Measurements from ENCODE around the gene ENSA. TPM values are rescaled to one million over a fixed set of nuclear protein-coding genes. Genes with fewer than 3 reads are reported as not detected.

Gene ENSA
- polyA plus RNA-seq, 3 donors, result 30.6 to 40.3 (median 38.5) TPM

- Histone ChIP-seq H4K20me1 (ENCODE audit: insufficient read depth, low read length) (no peaks in the 10 kb centered on the region), H3K4me2 (replicated peaks; ENCODE audit: extremely low read depth, low read length, poor library complexity, severe bottlenecking) (no peak overlapping the region), H3K79me2 (ENCODE audit: insufficient read depth, low read length) (no peaks in the 10 kb centered on the region), H3K27me3 (ENCODE audit: control insufficient read depth in 2 of 2, insufficient read depth in 2 of 2, low read length in 2 of 2) (no peaks in the 10 kb centered on the region), H3K9me3 (replicated peaks in 1 of 2; ENCODE audit: control insufficient read depth in 1 of 2, insufficient read depth in 1 of 2, low read length in 2 of 2) (no peaks in the 10 kb centered on the region), H3K4me1 (ENCODE audit: control insufficient read depth in 1 of 2, insufficient read depth in 2 of 2, low read length in 2 of 2) (no peaks in the 10 kb centered on the region), H3K4me3 (replicated peaks in 1 of 3; ENCODE audit: low read depth in 2 of 3, low read length in 3 of 3) (no peak overlapping the region), H2AFZ (ENCODE audit: insufficient read depth, low read depth, low read length, poor library complexity, severe bottlenecking) (no peak overlapping the region), H3K9ac (ENCODE audit: insufficient read depth, low read length, poor library complexity, severe bottlenecking) (no peak overlapping the region), H3K27ac (ENCODE audit: low read depth in 1 of 2, low read length in 2 of 2) (no peak overlapping the region), H3K36me3 (replicated peaks in 1 of 2; ENCODE audit: control insufficient read depth in 1 of 2, insufficient read depth in 2 of 2, low read length in 2 of 2) (peaks cover 4 to 6% of the 10 kb centered on the region in 2 donors)
- TF ChIP-seq CTCF (IDR thresholded peaks at IDR 0.05), result no peak
- intact Hi-C loops (cut with micrococcal nuclease), result no loop called here
- Mint-ChIP-seq H3K9me3 (peaks cover 0 to 3% (median 0%) of the 10 kb centered on the region in 7 donors), H3K4me3 (no peak overlapping the region), H3K36me3 (peaks cover 14 to 43% of the 10 kb centered on the region in 2 donors), H3K27me3 (ENCODE audit: low read depth in 3 of 3) (no peaks in the 10 kb centered on the region), H3K4me1 (peaks cover 3% of the 10 kb centered on the region), H3K27ac (peak overlapping the region in 1 of 7 donors; percentile 32)
- 83% methylated on average over 1 of the region's 4 CpGs for WGBS (ENCODE audit: insufficient coverage)
- DNase-seq, result no peak
Measured at GRCh38 chr1:150674881-150675280, 45.5 kb upstream of the ENSA start.

- Mint-ChIP-seq H3K9me3 (peaks cover 0 to 2% (median 0%) of the 10 kb centered on the region in 7 donors), H3K4me1 (peaks cover 3% of the 10 kb centered on the region), H3K36me3 (peaks cover 24 to 44% of the 10 kb centered on the region in 2 donors), H3K27ac (no peak overlapping the region), H3K27me3 (ENCODE audit: low read depth in 3 of 3) (no peaks in the 10 kb centered on the region), H3K4me3 (no peak overlapping the region)
- intact Hi-C loops (cut with micrococcal nuclease), result no loop called here
- Histone ChIP-seq H3K4me1 (ENCODE audit: control insufficient read depth in 1 of 2, insufficient read depth in 2 of 2, low read length in 2 of 2) (no peaks in the 10 kb centered on the region), H3K36me3 (replicated peaks in 1 of 2; ENCODE audit: control insufficient read depth in 1 of 2, insufficient read depth in 2 of 2, low read length in 2 of 2) (peaks cover 12 to 28% of the 10 kb centered on the region in 2 donors), H3K27me3 (ENCODE audit: control insufficient read depth in 2 of 2, insufficient read depth in 2 of 2, low read length in 2 of 2) (no peaks in the 10 kb centered on the region), H4K20me1 (ENCODE audit: insufficient read depth, low read length) (no peaks in the 10 kb centered on the region), H3K4me3 (replicated peaks in 1 of 3; ENCODE audit: low read depth in 2 of 3, low read length in 3 of 3) (no peak overlapping the region), H3K4me2 (replicated peaks; ENCODE audit: extremely low read depth, low read length, poor library complexity, severe bottlenecking) (no peak overlapping the region), H2AFZ (ENCODE audit: insufficient read depth, low read depth, low read length, poor library complexity, severe bottlenecking) (no peak overlapping the region), H3K27ac (ENCODE audit: low read depth in 1 of 2, low read length in 2 of 2) (no peak overlapping the region), H3K9ac (ENCODE audit: insufficient read depth, low read length, poor library complexity, severe bottlenecking) (no peak overlapping the region), H3K79me2 (ENCODE audit: insufficient read depth, low read length) (no peaks in the 10 kb centered on the region), H3K9me3 (replicated peaks in 1 of 2; ENCODE audit: control insufficient read depth in 1 of 2, insufficient read depth in 1 of 2, low read length in 2 of 2) (no peaks in the 10 kb centered on the region)
- WGBS (ENCODE audit: insufficient coverage), result 100% methylated on average over 6 of the region's 7 CpGs
- TF ChIP-seq CTCF (IDR thresholded peaks at IDR 0.05), result no peak
- DNase-seq, result no peak
Measured at GRCh38 chr1:150663321-150663720, 33.9 kb upstream of the ENSA start.
